ENCODE measurements around the gene SLC30A10. TPM values are rescaled to one million over a fixed set of nuclear protein-coding genes. Genes with fewer than 3 reads are reported as not detected.

The SLC30A10 gene
- total RNA-seq, 1 experiment from 2014 or later = 0.09 TPM

- no peak for DNase-seq
- Histone ChIP-seq H4K91ac (ENCODE audit: insufficient read length, low read depth, low read length) (no peak overlapping the region), H3K27me3 (ENCODE audit: insufficient read depth, low read length) (no peaks in the 10 kb centered on the region), H3K18ac (ENCODE audit: insufficient read length, low read depth, low read length) (no peak overlapping the region), H3K27ac (ENCODE audit: insufficient read length, low read depth, low read length) (no peak overlapping the region), H3K56ac (ENCODE audit: insufficient read length, low read depth, low read length) (no peak overlapping the region), H2BK15ac (ENCODE audit: low read depth, low read length) (no peak overlapping the region), H4K20me1 (ENCODE audit: control insufficient read depth, insufficient read depth, insufficient read length) (no peaks in the 10 kb centered on the region), H2BK20ac (ENCODE audit: low read depth, low read length, poor library complexity, severe bottlenecking) (no peak overlapping the region), H3K9me3 (ENCODE audit: control insufficient read depth, low read depth, low read length) (no peaks in the 10 kb centered on the region), H3K79me1 (ENCODE audit: insufficient read depth, low read depth, low read length, poor library complexity, severe bottlenecking) (no peaks in the 10 kb centered on the region), H3K14ac (ENCODE audit: insufficient read depth, low read length) (no peak overlapping the region), H3K23ac (ENCODE audit: insufficient read length, low read depth, low read length) (no peak overlapping the region), H3K4me2 (ENCODE audit: insufficient read depth, insufficient read length, low read length) (no peak overlapping the region), H4K5ac (ENCODE audit: insufficient read length, low read depth, low read length) (no peak overlapping the region), H3K4me1 (ENCODE audit: insufficient read depth, low read length) (no peaks in the 10 kb centered on the region), H3K4ac (ENCODE audit: low read depth, low read length) (no peak overlapping the region), H4K8ac (replicated peaks; ENCODE audit: insufficient read length, low read depth, low read length) (no peak overlapping the region), H2AK5ac (ENCODE audit: insufficient read length, low read length) (no peak overlapping the region), H3K9ac (ENCODE audit: extremely low read depth, insufficient read length, low read length) (no peak overlapping the region), H3K79me2 (ENCODE audit: insufficient read depth, low read length) (no peaks in the 10 kb centered on the region), H2BK5ac (ENCODE audit: insufficient read length, low read length) (no peak overlapping the region), H2BK120ac (ENCODE audit: low read depth, low read length, poor library complexity, severe bottlenecking) (no peak overlapping the region), H3T11ph (ENCODE audit: low read length) (no peak overlapping the region), H3K23me2 (ENCODE audit: insufficient read length, low read depth, low read length, poor library complexity, severe bottlenecking) (no peaks in the 10 kb centered on the region), H2AFZ (ENCODE audit: low read length) (no peak overlapping the region), H2BK12ac (ENCODE audit: insufficient read length, low read depth, low read length) (no peak overlapping the region)
- H3K4me1 Mint-ChIP-seq = peaks cover 8 to 18% of the 10 kb centered on the region in 2 experiments
- no peak for TF ChIP-seq CTCF (conservative IDR thresholded peaks at IDR 0.05)
- H3K36me3 Mint-ChIP-seq (ENCODE audit: insufficient read depth in 1 of 3, low read depth in 3 of 3) = no peaks in the 10 kb centered on the region
- H3K27ac Mint-ChIP-seq = no peak overlapping the region
- no peaks in the 10 kb centered on the region for H3K27me3 Mint-ChIP-seq (ENCODE audit: low read depth)
- H3K9me3 Mint-ChIP-seq = no peaks in the 10 kb centered on the region
- H3K4me3 Mint-ChIP-seq = no peak overlapping the region
Measured at GRCh38 chr1:219913005-219913770, 15.2 kb downstream of the SLC30A10 start.
